BJ (cell line): ENCODE results near the gene COG2. TPM values are rescaled to one million over a fixed set of nuclear protein-coding genes. Genes with fewer than 3 reads are reported as not detected.

Experiments
- CTCF ChIA-PET: fragments of 350-600 bp; formaldehyde crosslinking; extraction: SDS; loops from one replicate; lab custom pipeline; 2021; ENCODE audit warnings: antibody characterized with exemption, inconsistent platforms; lab: Yijun Ruan, JAX
- POLR2A ChIA-PET: fragments of 300-600 bp; sonication (Branson Sonifier 250); formaldehyde crosslinking; extraction: SDS; loops from one replicate; lab custom pipeline; 2021; ENCODE audit warnings: antibody characterized with exemption; lab: Charles Lee
- DNase-seq: peaks from one replicate; pipeline ENCODE4 v3.0.0-alpha.2; 2011; ENCODE audit warnings: low read depth
- H3K27me3 ChIP-seq: 2 replicates; pipeline ENCODE4 v1.6.0; 2011; ENCODE audit warnings: low read length; ENCODE audit not compliant: control insufficient read depth, insufficient read depth
- H3K36me3 ChIP-seq: 2 replicates; pipeline ENCODE4 v1.5.1; 2011; ENCODE audit warnings: low read length; ENCODE audit not compliant: control insufficient read depth, insufficient read depth
- H3K4me3 ChIP-seq: 2 replicates; pipeline ENCODE4 v1.5.1; 2011; ENCODE audit warnings: low read depth, mild to moderate bottlenecking, control low read depth, low read length
- polyA plus RNA-seq: library from polyadenylated mRNA; depleted of rRNA; stranded (reverse); fragments of >200 nt; gene quantifications from 2 replicates; pipeline ENCODE4 v1.2.3, GENCODE V29; 2011
- TF ChIP-seq, protein P1 (sequence below): IDR thresholded peaks from 2 replicates; pipeline ENCODE4 v1.5.1; 2011; ENCODE audit warnings: low read depth, mild to moderate bottlenecking, control low read depth, inconsistent platforms, low read length, moderate library complexity; ENCODE audit not compliant: insufficient read depth

The COG2 gene
- polyA plus RNA-seq, 1 experiment, result 12.0 TPM

DNA sequence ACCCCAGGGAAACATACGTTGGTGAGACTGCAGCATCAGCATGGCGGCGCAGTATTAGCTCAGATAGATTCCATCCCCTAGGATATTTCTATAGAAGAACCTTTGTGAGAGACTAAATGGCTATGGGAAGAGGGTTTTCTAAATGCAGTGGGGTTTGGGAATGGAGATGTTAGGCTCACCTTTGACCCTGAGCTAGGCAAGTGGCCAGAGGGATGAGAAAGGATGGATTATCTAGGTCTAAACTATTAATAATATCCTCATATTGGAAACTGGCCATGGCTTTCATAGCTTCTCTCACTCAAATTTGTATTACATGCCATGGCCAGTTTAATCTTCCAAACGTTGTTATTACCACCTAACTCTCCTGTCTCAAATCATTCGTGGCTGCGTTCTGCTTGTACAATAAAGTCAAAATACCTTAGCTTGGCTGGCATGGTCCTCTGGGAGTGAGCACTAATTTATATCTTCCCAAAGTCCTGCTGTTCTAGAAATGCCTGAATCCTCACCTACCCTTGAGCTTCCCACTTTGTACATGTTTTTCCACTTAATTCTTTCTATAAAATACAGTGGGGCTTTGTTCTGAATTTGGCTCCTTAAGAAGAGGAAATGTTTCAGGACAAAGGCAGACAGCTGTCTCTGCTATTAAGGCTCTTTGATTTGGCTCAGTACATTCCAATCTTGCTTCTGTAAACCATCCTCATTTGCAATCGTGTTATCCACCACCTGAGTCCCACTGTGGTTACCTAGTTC lies 31.0 kb upstream of the COG2 start:
- CTCF ChIA-PET, result interaction anchor here (0.6 to 1.0 kb wide), 2 partner anchors 605 to 1689 kb away, joined by 3 read pairs; no protein-coding TSS in a partner anchor
- DNase-seq, result no peak
- TF ChIP-seq, protein P1, sequence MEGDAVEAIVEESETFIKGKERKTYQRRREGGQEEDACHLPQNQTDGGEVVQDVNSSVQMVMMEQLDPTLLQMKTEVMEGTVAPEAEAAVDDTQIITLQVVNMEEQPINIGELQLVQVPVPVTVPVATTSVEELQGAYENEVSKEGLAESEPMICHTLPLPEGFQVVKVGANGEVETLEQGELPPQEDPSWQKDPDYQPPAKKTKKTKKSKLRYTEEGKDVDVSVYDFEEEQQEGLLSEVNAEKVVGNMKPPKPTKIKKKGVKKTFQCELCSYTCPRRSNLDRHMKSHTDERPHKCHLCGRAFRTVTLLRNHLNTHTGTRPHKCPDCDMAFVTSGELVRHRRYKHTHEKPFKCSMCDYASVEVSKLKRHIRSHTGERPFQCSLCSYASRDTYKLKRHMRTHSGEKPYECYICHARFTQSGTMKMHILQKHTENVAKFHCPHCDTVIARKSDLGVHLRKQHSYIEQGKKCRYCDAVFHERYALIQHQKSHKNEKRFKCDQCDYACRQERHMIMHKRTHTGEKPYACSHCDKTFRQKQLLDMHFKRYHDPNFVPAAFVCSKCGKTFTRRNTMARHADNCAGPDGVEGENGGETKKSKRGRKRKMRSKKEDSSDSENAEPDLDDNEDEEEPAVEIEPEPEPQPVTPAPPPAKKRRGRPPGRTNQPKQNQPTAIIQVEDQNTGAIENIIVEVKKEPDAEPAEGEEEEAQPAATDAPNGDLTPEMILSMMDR, result no peak
- POLR2A ChIA-PET, result no interaction called here
- Histone ChIP-seq H3K27me3 (no peaks in the 10 kb centered on the region), H3K4me3 (no peak overlapping the region), H3K36me3 (no peaks in the 10 kb centered on the region)

- TF ChIP-seq, protein P1, result no peak
- POLR2A ChIA-PET, result no interaction called here
- H3K27me3 ChIP-seq, result no peaks in the 10 kb centered on the region
- no peak for DNase-seq
- H3K4me3 ChIP-seq, result no peak overlapping the region
- H3K36me3 ChIP-seq, result no peaks in the 10 kb centered on the region
- CTCF ChIA-PET, result interaction anchor here (0.6 to 1.0 kb wide), 2 partner anchors 605 to 1689 kb away, joined by 3 read pairs; no protein-coding TSS in a partner anchor
Measured at GRCh38 chr1:230611878-230612235, 30.4 kb upstream of the COG2 start.

DNA sequence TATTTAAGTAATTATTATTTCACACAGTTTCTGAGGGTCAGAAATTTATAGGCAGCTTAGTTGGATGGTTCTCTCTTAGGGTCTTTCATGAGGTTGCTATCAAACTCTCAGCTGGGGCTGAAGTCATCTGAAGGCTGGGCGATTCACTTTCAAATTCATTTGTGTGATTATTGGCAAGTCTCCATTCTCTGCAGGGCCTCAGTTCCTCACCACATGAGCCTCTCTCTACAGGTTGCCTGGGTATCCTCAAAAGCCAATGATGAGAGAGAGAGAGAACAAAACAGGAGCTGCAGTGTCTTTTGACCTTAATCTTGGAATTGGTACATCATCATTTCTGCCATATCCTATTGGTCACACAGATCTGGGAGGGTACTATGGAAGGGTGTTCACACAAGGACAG lies 29.6 kb upstream of the COG2 start:
- no peak for DNase-seq
- POLR2A ChIA-PET, result no interaction called here
- TF ChIP-seq, protein P1, result no peak
- H3K36me3 ChIP-seq, result no peaks in the 10 kb centered on the region
- no peak overlapping the region for H3K4me3 ChIP-seq
- CTCF ChIA-PET, result interaction anchor here (0.6 kb wide), 1 partner anchor 24 kb away, joined by 3 read pairs; no protein-coding TSS in a partner anchor
- no peaks in the 10 kb centered on the region for H3K27me3 ChIP-seq

GRCh38 chr1:230614121-230614520 lies 28.2 kb upstream of the COG2 start:
- ChIA-PET POLR2A (no interaction called here), CTCF (no interaction called here)
- no peaks in the 10 kb centered on the region for H3K27me3 ChIP-seq
- TF ChIP-seq, protein P1, result no peak
- no peak overlapping the region for H3K4me3 ChIP-seq
- no peaks in the 10 kb centered on the region for H3K36me3 ChIP-seq
- no peak for DNase-seq

DNA sequence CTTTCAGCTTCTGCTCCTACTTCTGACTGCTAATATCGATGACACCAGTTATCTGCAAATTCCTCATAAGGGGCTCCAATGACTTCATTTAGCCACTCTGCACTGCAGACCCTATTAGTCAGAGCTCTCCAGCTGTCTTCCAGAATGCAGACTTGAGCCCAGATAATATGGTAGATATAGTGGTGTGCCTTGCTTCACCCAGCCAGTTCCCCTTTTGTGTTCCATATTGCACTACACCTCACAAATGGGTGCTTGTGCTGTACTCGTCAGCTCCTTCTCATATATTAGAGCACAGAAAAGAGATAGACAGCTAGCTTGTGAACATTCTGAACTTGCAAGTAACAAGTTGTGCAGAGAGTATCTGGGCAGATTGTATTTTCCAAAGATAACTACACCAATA lies 23.7 kb upstream of the COG2 start:
- CTCF ChIA-PET, result no interaction called here
- H3K27me3 ChIP-seq, result no peaks in the 10 kb centered on the region
- no peaks in the 10 kb centered on the region for H3K36me3 ChIP-seq
- POLR2A ChIA-PET, result no interaction called here
- DNase-seq, result no peak
- TF ChIP-seq, protein P1, result no peak
- no peak overlapping the region for H3K4me3 ChIP-seq
